PC-3 (cell line): ENCODE data around the gene QSER1. TPM values are rescaled to one million over a fixed set of nuclear protein-coding genes. Genes with fewer than 3 reads are reported as not detected.

Experiments
- ATAC-seq: fragments of 200-7000 bp; cut with Tn5 transposase; 2 replicates; pipeline ENCODE4 v1.9.1; 2020; ENCODE audit warnings: mild to moderate bottlenecking, moderate library complexity
- BruUV-seq: library from RNA; stranded (reverse); fragments of 400-500 nt; replicated peaks from 2 replicates; lab custom pipeline; 2021; lab: Mats Ljungman, UMichigan
- CTCF ChIA-PET: fragments of 300-600 bp; sonication (Branson Sonifier 250); formaldehyde crosslinking; loops from one replicate; lab custom pipeline; 2022; ENCODE audit warnings: antibody characterized with exemption; lab: Charles Lee
- POLR2A ChIA-PET: fragments of 300-600 bp; sonication (Branson Sonifier 250); formaldehyde crosslinking; loops from one replicate; lab custom pipeline; 2022; ENCODE audit warnings: antibody characterized with exemption; ENCODE audit not compliant: unreplicated experiment; lab: Charles Lee
- DNase-seq: peaks from one replicate; pipeline ENCODE4 v3.0.0-alpha.2; 2015
- H2AFZ ChIP-seq: fragments of 300-600 bp; sonication (generic); 2 replicates; pipeline ENCODE4 v1.6.0; 2016; ENCODE audit warnings: antibody characterized with exemption, low read length
- H3F3A ChIP-seq: fragments of 300-600 bp; sonication (generic); one replicate; pipeline ENCODE4 v1.6.0; 2017; ENCODE audit warnings: antibody characterized with exemption, low read length, control low read depth, mild to moderate bottlenecking; ENCODE audit not compliant: unreplicated experiment
- H3K27ac ChIP-seq: fragments of 300-600 bp; sonication (generic); 2 replicates; pipeline ENCODE4 v1.5.1; 2016; ENCODE audit warnings: mild to moderate bottlenecking, low read length
- H3K27me3 ChIP-seq: fragments of 300-600 bp; sonication (generic); 2 replicates; pipeline ENCODE4 v1.6.1; 2016; ENCODE audit warnings: low read length, mixed read lengths
- H3K36me3 ChIP-seq: fragments of 300-600 bp; sonication (generic); 2 replicates; pipeline ENCODE4 v1.6.1; 2016; ENCODE audit warnings: low read depth, mixed run types, low read length, mixed read lengths
- H3K4me1 ChIP-seq: fragments of 300-600 bp; sonication (generic); 2 replicates; pipeline ENCODE4 v1.5.1; 2016; ENCODE audit warnings: low read length; ENCODE audit not compliant: insufficient read depth
- H3K4me2 ChIP-seq: fragments of 300-600 bp; sonication (generic); 2 replicates; pipeline ENCODE4 v1.6.0; 2016; ENCODE audit warnings: low read length
- H3K4me3 ChIP-seq: fragments of 300-600 bp; sonication (generic); 2 replicates; pipeline ENCODE4 v1.5.1; 2016; ENCODE audit warnings: mild to moderate bottlenecking, low read length, mixed read lengths
- H3K79me2 ChIP-seq: fragments of 300-600 bp; sonication (generic); 2 replicates; pipeline ENCODE4 v1.6.1; 2017; ENCODE audit warnings: low read length, mixed read lengths
- H3K9ac ChIP-seq: fragments of 300-600 bp; sonication (generic); 2 replicates; pipeline ENCODE4 v1.6.0; 2016; ENCODE audit warnings: mild to moderate bottlenecking, low read length
- H3K9me2 ChIP-seq: fragments of 300-600 bp; sonication (generic); replicated peaks from 2 replicates; pipeline ENCODE4 v1.6.1; 2016; ENCODE audit warnings: mixed run types, low read length, mixed read lengths
- H3K9me3 ChIP-seq: fragments of 300-600 bp; sonication (generic); 2 replicates; pipeline ENCODE4 v1.6.1; 2016; ENCODE audit warnings: low read length, mixed read lengths
- H4K20me1 ChIP-seq: fragments of 300-600 bp; sonication (generic); 2 replicates; pipeline ENCODE4 v1.6.1; 2016; ENCODE audit warnings: low read length, mixed read lengths
- EZH2 ChIP-seq: fragments of 300-600 bp; sonication (generic); IDR thresholded peaks from one replicate; pipeline ENCODE4 v1.6.1; 2017; ENCODE audit warnings: antibody characterized with exemption, mild to moderate bottlenecking, low read length; ENCODE audit not compliant: unreplicated experiment
- EZH2phosphoT487 ChIP-seq: fragments of 300-600 bp; sonication (generic); IDR thresholded peaks from 2 replicates; pipeline ENCODE4 v1.6.1; 2018; ENCODE audit warnings: mild to moderate bottlenecking, antibody characterized with exemption, low read length, borderline replicate concordance
- intact Hi-C: fragments of 100-400 bp; cut with micrococcal nuclease; formaldehyde crosslinking; loops from 2 replicates; pipeline ENCODE4 v1.9.0; 2023
- total RNA-seq: library from RNA; depleted of rRNA; stranded (reverse); fragments of >200 nt; gene quantifications from 2 replicates; pipeline ENCODE4 v1.2.3, GENCODE V29; 2014
- TF ChIP-seq, protein P1 (sequence below): fragments of 300-600 bp; sonication (generic); conservative IDR thresholded peaks from 2 replicates; pipeline ENCODE4 v1.5.1; 2017; ENCODE audit warnings: antibody characterized with exemption, low read depth, mild to moderate bottlenecking, low read length

The QSER1 gene
- total RNA-seq, 1 experiment from 2014 or later = 19.4 TPM

- no TSS peak for BruUV-seq
- Histone ChIP-seq H3K79me2 (no peaks in the 10 kb centered on the region), H3K27ac (no peak overlapping the region), H3K4me1 (no peaks in the 10 kb centered on the region), H3K4me3 (no peak overlapping the region), H4K20me1 (no peaks in the 10 kb centered on the region), H3K9me2 (no peaks in the 10 kb centered on the region), H3K9ac (no peak overlapping the region), H3K36me3 (peaks cover 24% of the 10 kb centered on the region; the same call in 1 of the 2 replicates), H3K9me3 (no peaks in the 10 kb centered on the region), H2AFZ (no peak overlapping the region), H3K4me2 (no peak overlapping the region), H3K27me3 (no peaks in the 10 kb centered on the region), H3F3A (no peaks in the 10 kb centered on the region)
- ChIA-PET POLR2A (no interaction called here), CTCF (no interaction called here)
- intact Hi-C loops = no loop called here
- no peak for ATAC-seq
- TF ChIP-seq EZH2 (no peak), EZH2phosphoT487 (no peak)
- TF ChIP-seq, protein P1, sequence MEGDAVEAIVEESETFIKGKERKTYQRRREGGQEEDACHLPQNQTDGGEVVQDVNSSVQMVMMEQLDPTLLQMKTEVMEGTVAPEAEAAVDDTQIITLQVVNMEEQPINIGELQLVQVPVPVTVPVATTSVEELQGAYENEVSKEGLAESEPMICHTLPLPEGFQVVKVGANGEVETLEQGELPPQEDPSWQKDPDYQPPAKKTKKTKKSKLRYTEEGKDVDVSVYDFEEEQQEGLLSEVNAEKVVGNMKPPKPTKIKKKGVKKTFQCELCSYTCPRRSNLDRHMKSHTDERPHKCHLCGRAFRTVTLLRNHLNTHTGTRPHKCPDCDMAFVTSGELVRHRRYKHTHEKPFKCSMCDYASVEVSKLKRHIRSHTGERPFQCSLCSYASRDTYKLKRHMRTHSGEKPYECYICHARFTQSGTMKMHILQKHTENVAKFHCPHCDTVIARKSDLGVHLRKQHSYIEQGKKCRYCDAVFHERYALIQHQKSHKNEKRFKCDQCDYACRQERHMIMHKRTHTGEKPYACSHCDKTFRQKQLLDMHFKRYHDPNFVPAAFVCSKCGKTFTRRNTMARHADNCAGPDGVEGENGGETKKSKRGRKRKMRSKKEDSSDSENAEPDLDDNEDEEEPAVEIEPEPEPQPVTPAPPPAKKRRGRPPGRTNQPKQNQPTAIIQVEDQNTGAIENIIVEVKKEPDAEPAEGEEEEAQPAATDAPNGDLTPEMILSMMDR = no peak
- DNase-seq = no peak
Observed at GRCh38 chr11:32972781-32973180, 80.2 kb downstream of the QSER1 start.

GRCh38 chr11:32982626-32983025 lies 90.0 kb downstream of the QSER1 start:
- H3K9me3 ChIP-seq = no peaks in the 10 kb centered on the region
- CTCF ChIA-PET = no interaction called here
- H3K36me3 ChIP-seq = peaks cover 5% of the 10 kb centered on the region; the same call in 1 of the 2 replicates
- H3K9ac ChIP-seq = no peak overlapping the region
- POLR2A ChIA-PET = no interaction called here
- no peaks in the 10 kb centered on the region for H3K9me2 ChIP-seq
- H3K4me3 ChIP-seq = no peak overlapping the region
- H3K4me2 ChIP-seq = no peak overlapping the region
- H3K4me1 ChIP-seq = peaks cover 9% of the 10 kb centered on the region; the same call in 1 of the 2 replicates
- BruUV-seq = no TSS peak
- intact Hi-C loops = no loop called here
- TF ChIP-seq EZH2 (no peak), EZH2phosphoT487 (no peak)
- TF ChIP-seq, protein P1 = no peak
- no peak overlapping the region for H2AFZ ChIP-seq
- no peak overlapping the region for H3K27ac ChIP-seq
- no peaks in the 10 kb centered on the region for H3K79me2 ChIP-seq
- ATAC-seq = no peak
- H3K27me3 ChIP-seq = no peaks in the 10 kb centered on the region
- DNase-seq = no peak
- no peaks in the 10 kb centered on the region for H4K20me1 ChIP-seq
- no peaks in the 10 kb centered on the region for H3F3A ChIP-seq

DNA sequence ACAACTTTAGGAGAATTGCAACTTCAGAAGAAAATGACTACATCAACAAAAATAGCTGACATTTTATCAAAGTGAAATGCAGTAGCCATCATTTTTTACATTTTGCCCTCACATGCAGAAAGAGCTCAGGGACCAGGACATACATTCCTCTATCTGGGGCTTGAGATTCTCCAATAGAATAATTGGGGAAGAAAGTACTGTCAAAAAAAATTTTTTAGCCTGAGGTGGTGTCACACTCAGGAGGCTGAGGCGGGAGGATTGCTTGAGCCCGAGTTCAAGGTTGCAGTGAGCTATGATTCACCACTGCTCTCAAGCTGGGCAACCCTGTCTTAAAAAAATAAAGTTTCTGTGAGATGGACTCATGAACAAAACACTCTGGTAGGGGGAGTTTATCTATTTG lies 90.9 kb downstream of the QSER1 start:
- H2AFZ ChIP-seq = no peak overlapping the region
- H3K4me3 ChIP-seq = no peak overlapping the region
- DNase-seq = no peak
- no peaks in the 10 kb centered on the region for H3F3A ChIP-seq
- H3K9me2 ChIP-seq = no peaks in the 10 kb centered on the region
- no peak overlapping the region for H3K9ac ChIP-seq
- H4K20me1 ChIP-seq = no peaks in the 10 kb centered on the region
- intact Hi-C loops = no loop called here
- H3K27ac ChIP-seq = no peak overlapping the region
- no peaks in the 10 kb centered on the region for H3K36me3 ChIP-seq
- H3K4me1 ChIP-seq = peaks cover 9% of the 10 kb centered on the region; the same call in 1 of the 2 replicates
- no TSS peak for BruUV-seq
- H3K79me2 ChIP-seq = no peaks in the 10 kb centered on the region
- H3K9me3 ChIP-seq = no peaks in the 10 kb centered on the region
- H3K27me3 ChIP-seq = no peaks in the 10 kb centered on the region
- ChIA-PET CTCF (no interaction called here), POLR2A (no interaction called here)
- no peak for ATAC-seq
- no peak overlapping the region for H3K4me2 ChIP-seq
- TF ChIP-seq, protein P1 = no peak
- TF ChIP-seq EZH2phosphoT487 (no peak), EZH2 (no peak)
